Esophagus mucosa (tissue), 1 donor: Measurements from ENCODE around the gene CDX1. TPM values are rescaled to one million over a fixed set of nuclear protein-coding genes. Genes with fewer than 3 reads are reported as not detected.
"Not testable (repeated sequence)": the region's sequence is repeated elsewhere in the genome, so short reads cannot be mapped to it uniquely, and the experiment has no call there.

Experiments used
- ATAC-seq: fragments of 200-7000 bp; cut with Tn5 transposase; one replicate; pipeline ENCODE4 v1.9.1; 2020
- total RNA-seq: library from RNA; stranded (reverse); gene quantifications from one replicate; pipeline ENCODE4 v1.2.4, GENCODE V29; 2023
- donor health status: DM: yes; HTN: yes; CAD: no.

Gene CDX1
- total RNA-seq, 1 donor from 2014 or later: not detected

- peak; percentile 94 for ATAC-seq
Observed at GRCh38 chr5:150209099-150209635, 42.6 kb downstream of the CDX1 start.

- ATAC-seq: no peak
Observed at GRCh38 chr5:150210644-150211043, 44.1 kb downstream of the CDX1 start.

GRCh38 chr5:150211156-150212030, 44.8 kb downstream of the CDX1 start:
- ATAC-seq: no peak

- ATAC-seq: no peak
Observed at GRCh38 chr5:150213530-150213929, 47.0 kb downstream of the CDX1 start.

GRCh38 chr5:150214289-150214688, 47.7 kb downstream of the CDX1 start:
- no peak for ATAC-seq

GRCh38 chr5:150215979-150216944, 49.7 kb downstream of the CDX1 start:
- ATAC-seq: no peak

GRCh38 chr5:150217038-150217437, 50.5 kb downstream of the CDX1 start:
- no peak for ATAC-seq

- ATAC-seq: peak; percentile 87
Observed at GRCh38 chr5:150217873-150218692, 51.5 kb downstream of the CDX1 start.

GRCh38 chr5:150218693-150219035, 52.1 kb downstream of the CDX1 start:
- ATAC-seq: no peak

- ATAC-seq: no peak
Observed at GRCh38 chr5:150219142-150219541, 52.6 kb downstream of the CDX1 start.

- ATAC-seq: no peak
Observed at GRCh38 chr5:150219861-150220260, 53.3 kb downstream of the CDX1 start.

- no peak for ATAC-seq
Observed at GRCh38 chr5:150221471-150221870, 54.9 kb downstream of the CDX1 start.

- ATAC-seq: no peak
Observed at GRCh38 chr5:150222906-150223305, 56.3 kb downstream of the CDX1 start.

- ATAC-seq: no peak
Observed at GRCh38 chr5:150223474-150223873, 56.9 kb downstream of the CDX1 start.

GRCh38 chr5:150224483-150225027, 58.0 kb downstream of the CDX1 start:
- ATAC-seq: no peak

- no peak for ATAC-seq
Observed at GRCh38 chr5:150227036-150227435, 60.5 kb downstream of the CDX1 start.

- no peak for ATAC-seq
Observed at GRCh38 chr5:150227606-150228273, 61.2 kb downstream of the CDX1 start.

- no peak for ATAC-seq
Observed at GRCh38 chr5:150229571-150229970, 63.0 kb downstream of the CDX1 start.

- no peak for ATAC-seq
Observed at GRCh38 chr5:150230842-150231241, 64.3 kb downstream of the CDX1 start.

GRCh38 chr5:150233706-150234105, 67.1 kb downstream of the CDX1 start:
- not testable (repeated sequence) for ATAC-seq
